ENCODE results near the gene ROR1.

DNA sequence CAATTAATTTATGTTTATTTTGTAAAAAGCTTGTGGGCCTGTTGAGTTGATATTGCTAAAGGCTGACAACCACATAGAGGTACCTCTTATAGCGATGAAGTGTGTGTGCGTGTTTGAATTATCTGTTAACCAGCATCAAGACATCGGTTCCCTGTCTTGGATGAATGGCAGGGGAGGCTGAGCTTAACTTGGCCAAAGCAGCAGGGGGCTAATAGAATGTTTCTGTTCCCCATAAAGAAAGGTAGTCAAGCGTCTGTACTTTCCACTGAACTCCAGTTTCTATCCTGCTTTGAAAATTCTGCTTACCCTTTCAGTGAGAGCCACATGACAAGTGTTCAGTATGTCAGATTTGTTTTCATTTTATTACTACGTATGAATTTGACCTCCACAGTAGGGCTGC lies 63.0 kb downstream of the ROR1 start:
- TF ChIP-seq, protein P1, sequence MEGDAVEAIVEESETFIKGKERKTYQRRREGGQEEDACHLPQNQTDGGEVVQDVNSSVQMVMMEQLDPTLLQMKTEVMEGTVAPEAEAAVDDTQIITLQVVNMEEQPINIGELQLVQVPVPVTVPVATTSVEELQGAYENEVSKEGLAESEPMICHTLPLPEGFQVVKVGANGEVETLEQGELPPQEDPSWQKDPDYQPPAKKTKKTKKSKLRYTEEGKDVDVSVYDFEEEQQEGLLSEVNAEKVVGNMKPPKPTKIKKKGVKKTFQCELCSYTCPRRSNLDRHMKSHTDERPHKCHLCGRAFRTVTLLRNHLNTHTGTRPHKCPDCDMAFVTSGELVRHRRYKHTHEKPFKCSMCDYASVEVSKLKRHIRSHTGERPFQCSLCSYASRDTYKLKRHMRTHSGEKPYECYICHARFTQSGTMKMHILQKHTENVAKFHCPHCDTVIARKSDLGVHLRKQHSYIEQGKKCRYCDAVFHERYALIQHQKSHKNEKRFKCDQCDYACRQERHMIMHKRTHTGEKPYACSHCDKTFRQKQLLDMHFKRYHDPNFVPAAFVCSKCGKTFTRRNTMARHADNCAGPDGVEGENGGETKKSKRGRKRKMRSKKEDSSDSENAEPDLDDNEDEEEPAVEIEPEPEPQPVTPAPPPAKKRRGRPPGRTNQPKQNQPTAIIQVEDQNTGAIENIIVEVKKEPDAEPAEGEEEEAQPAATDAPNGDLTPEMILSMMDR (IDR thresholded peaks at IDR 0.05) = no peak
- TF ChIP-seq EP300 (IDR thresholded peaks at IDR 0.05) (no peak), POLR2A (IDR thresholded peaks at IDR 0.05; ENCODE audit: low read depth) (no peak)
